SK-N-SH treated with all-trans-retinoic acid at 6 μM for 48 hours (cell line): ENCODE measurements around the gene MIEN1.

Experiments
- CREB5 ChIP-seq: fragments of 250-450 bp; sonication (Bioruptor Pico); IDR thresholded peaks from 2 replicates; pipeline ENCODE4 v1.5.1; 2020; ENCODE audit warnings: low read depth, mild to moderate bottlenecking, moderate library complexity
- SNAI2 ChIP-seq: fragments of 250-450 bp; sonication (Bioruptor Pico); IDR thresholded peaks from 2 replicates; pipeline ENCODE4 v1.5.0; 2020; ENCODE audit warnings: mild to moderate bottlenecking, moderate library complexity
- ZC3H10 ChIP-seq: fragments of 250-450 bp; sonication (Bioruptor Pico); IDR thresholded peaks from 2 replicates; pipeline ENCODE4 v1.5.1; 2021; ENCODE audit warnings: mild to moderate bottlenecking, moderate library complexity
- ZFP30 ChIP-seq: fragments of 450-650 bp; formaldehyde crosslinking; IDR thresholded peaks from 2 replicates; pipeline ENCODE4 v1.5.0; 2022; ENCODE audit warnings: mild to moderate bottlenecking, moderate library complexity
- ZNF565 ChIP-seq: fragments of 450-650 bp; formaldehyde crosslinking; conservative IDR thresholded peaks from 2 replicates; pipeline ENCODE4 v1.5.0; 2020; ENCODE audit warnings: low read depth, mild to moderate bottlenecking, moderate library complexity

- no peak for TF ChIP-seq ZC3H10 (CRISPR knock-in tag)
- TF ChIP-seq ZFP30: no peak
- no peak for TF ChIP-seq CREB5
- TF ChIP-seq ZNF565 (CRISPR knock-in tag): no peak
- TF ChIP-seq SNAI2 (CRISPR knock-in tag): no peak
Measured at GRCh38 chr17:39747745-39748144, 17.4 kb upstream of the MIEN1 start.
